ENCODE data around the gene RAB4A.

DNA sequence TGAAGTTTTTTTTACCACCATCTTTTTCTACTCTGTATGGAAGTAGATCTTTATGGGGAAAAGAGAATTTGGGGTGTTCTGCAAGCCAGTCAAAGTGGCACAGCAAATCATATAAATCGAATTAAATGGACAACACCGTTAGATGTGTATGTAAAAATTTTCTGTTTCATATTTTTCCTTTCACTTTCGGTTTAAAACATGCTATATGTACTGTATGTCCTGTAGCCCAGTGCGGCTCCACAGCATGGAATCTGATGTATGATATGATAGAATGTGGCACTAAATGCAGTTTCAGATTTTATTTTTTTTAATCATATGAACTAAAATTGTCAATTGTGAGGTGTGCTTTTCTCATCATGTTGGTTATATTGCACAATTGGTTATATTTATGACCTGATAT, 32.9 kb downstream of the RAB4A start:
- TF ChIP-seq, protein P1, sequence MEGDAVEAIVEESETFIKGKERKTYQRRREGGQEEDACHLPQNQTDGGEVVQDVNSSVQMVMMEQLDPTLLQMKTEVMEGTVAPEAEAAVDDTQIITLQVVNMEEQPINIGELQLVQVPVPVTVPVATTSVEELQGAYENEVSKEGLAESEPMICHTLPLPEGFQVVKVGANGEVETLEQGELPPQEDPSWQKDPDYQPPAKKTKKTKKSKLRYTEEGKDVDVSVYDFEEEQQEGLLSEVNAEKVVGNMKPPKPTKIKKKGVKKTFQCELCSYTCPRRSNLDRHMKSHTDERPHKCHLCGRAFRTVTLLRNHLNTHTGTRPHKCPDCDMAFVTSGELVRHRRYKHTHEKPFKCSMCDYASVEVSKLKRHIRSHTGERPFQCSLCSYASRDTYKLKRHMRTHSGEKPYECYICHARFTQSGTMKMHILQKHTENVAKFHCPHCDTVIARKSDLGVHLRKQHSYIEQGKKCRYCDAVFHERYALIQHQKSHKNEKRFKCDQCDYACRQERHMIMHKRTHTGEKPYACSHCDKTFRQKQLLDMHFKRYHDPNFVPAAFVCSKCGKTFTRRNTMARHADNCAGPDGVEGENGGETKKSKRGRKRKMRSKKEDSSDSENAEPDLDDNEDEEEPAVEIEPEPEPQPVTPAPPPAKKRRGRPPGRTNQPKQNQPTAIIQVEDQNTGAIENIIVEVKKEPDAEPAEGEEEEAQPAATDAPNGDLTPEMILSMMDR (IDR thresholded peaks at IDR 0.05), result no peak
- no peak for TF ChIP-seq ZFX (IDR thresholded peaks at IDR 0.05; ENCODE audit: borderline replicate concordance)
